GM23338 (cell line): ENCODE measurements around the gene ADAMTSL2.

Experiments
- CTCF ChIP-seq, 2 experiments: fragments of 200-600 bp in 1 of 2; sonication (generic) in 1 of 2; conservative IDR thresholded peaks; 2 replicates each; pipeline versions ENCODE4 v1.5.1 to v1.6.1; 2016 to 2017; ENCODE audit warnings: antibody characterized with exemption in 2 of 2, low read depth in 2 of 2, mild to moderate bottlenecking in 2 of 2, moderate library complexity in 1 of 2
- EZH2 ChIP-seq: fragments of 200-600 bp; sonication (generic); IDR thresholded peaks from one replicate; pipeline ENCODE4 v1.8.0; 2017; ENCODE audit warnings: antibody characterized with exemption, mild to moderate bottlenecking, low read depth; ENCODE audit not compliant: unreplicated experiment
- EZH2phosphoT487 ChIP-seq: fragments of 200-600 bp; sonication (generic); IDR thresholded peaks from one replicate; pipeline ENCODE4 v1.8.1; 2018; ENCODE audit warnings: antibody characterized with exemption; ENCODE audit not compliant: unreplicated experiment
- NANOG ChIP-seq: IDR thresholded peaks from 2 replicates; pipeline ENCODE4 v1.6.1; 2016; ENCODE audit warnings: antibody characterized with exemption, borderline replicate concordance
- POLR2AphosphoS5 ChIP-seq: IDR thresholded peaks from 2 replicates; pipeline ENCODE4 v1.6.1; 2016; ENCODE audit warnings: antibody characterized with exemption, low read depth
- REST ChIP-seq: IDR thresholded peaks from one replicate; pipeline ENCODE4 v1.6.1; 2018; ENCODE audit warnings: antibody characterized with exemption; ENCODE audit not compliant: unreplicated experiment
- ZNF114 ChIP-seq: fragments of 250-450 bp; sonication (Bioruptor Pico); IDR thresholded peaks from 2 replicates; pipeline ENCODE4 v1.5.0; 2020; ENCODE audit warnings: mild to moderate bottlenecking, moderate library complexity

GRCh38 chr9:133546287-133546680 is 11.8 kb downstream of the ADAMTSL2 start:
- TF ChIP-seq CTCF (conservative IDR thresholded peaks at IDR 0.05; ENCODE audit: low read depth in 2 of 2): no peak
- no peak for TF ChIP-seq REST
- no peak for TF ChIP-seq POLR2AphosphoS5
- no peak for TF ChIP-seq EZH2phosphoT487
- no peak for TF ChIP-seq EZH2
- no peak for TF ChIP-seq NANOG
- no peak for TF ChIP-seq ZNF114
